H9 (cell line): ENCODE results near the gene CDK12. TPM values are rescaled to one million over a fixed set of nuclear protein-coding genes. Genes with fewer than 3 reads are reported as not detected.

ENCODE experiments used
- DNase-seq: peaks from one replicate; pipeline ENCODE4 v3.0.0-alpha.2; 2017
- H2AFZ ChIP-seq: one replicate; pipeline ENCODE4 v1.6.1; 2013; ENCODE audit warnings: mild to moderate bottlenecking, low read length, control low read depth, moderate library complexity
- H2AK5ac ChIP-seq: 2 replicates; pipeline ENCODE4 v1.6.1; 2013; ENCODE audit warnings: low read length, control low read depth, mixed read lengths; ENCODE audit not compliant: insufficient read length
- H2BK120ac ChIP-seq: one replicate; pipeline ENCODE4 v1.6.1; 2013; ENCODE audit warnings: low read depth, mild to moderate bottlenecking, low read length, control low read depth, inconsistent platforms; ENCODE audit not compliant: poor library complexity, severe bottlenecking
- H2BK12ac ChIP-seq: 2 replicates; pipeline ENCODE4 v1.6.1; 2013; ENCODE audit warnings: low read length, control low read depth, mixed read lengths, low read depth; ENCODE audit not compliant: insufficient read length
- H2BK15ac ChIP-seq: 2 replicates; pipeline ENCODE4 v1.6.1; 2013; ENCODE audit warnings: low read depth, low read length, control low read depth
- H2BK20ac ChIP-seq: one replicate; pipeline ENCODE4 v1.6.1; 2013; ENCODE audit warnings: low read depth, mild to moderate bottlenecking, low read length, control low read depth, inconsistent platforms; ENCODE audit not compliant: poor library complexity, severe bottlenecking
- H2BK5ac ChIP-seq: 2 replicates; pipeline ENCODE4 v1.6.1; 2013; ENCODE audit warnings: low read length, control low read depth, mixed read lengths; ENCODE audit not compliant: insufficient read length
- H3K14ac ChIP-seq: 2 replicates; pipeline ENCODE4 v1.6.1; 2013; ENCODE audit warnings: low read length, control low read depth; ENCODE audit not compliant: insufficient read depth
- H3K18ac ChIP-seq: 2 replicates; pipeline ENCODE4 v1.6.1; 2013; ENCODE audit warnings: low read depth, mild to moderate bottlenecking, mixed read lengths, low read length, control low read depth; ENCODE audit not compliant: insufficient read length
- H3K23ac ChIP-seq: 2 replicates; pipeline ENCODE4 v1.6.1; 2013; ENCODE audit warnings: low read length, control low read depth, mixed read lengths, low read depth; ENCODE audit not compliant: insufficient read length
- H3K23me2 ChIP-seq: 2 replicates; pipeline ENCODE4 v1.6.1; 2013; ENCODE audit warnings: low read depth, mild to moderate bottlenecking, mixed read lengths, low read length, control low read depth; ENCODE audit not compliant: insufficient read length, poor library complexity, severe bottlenecking
- H3K27ac ChIP-seq: 2 replicates; pipeline ENCODE4 v1.5.1; 2013; ENCODE audit warnings: low read length, control low read depth, mixed read lengths, low read depth; ENCODE audit not compliant: insufficient read length
- H3K27me3 ChIP-seq: 2 replicates; pipeline ENCODE4 v1.6.1; 2013; ENCODE audit warnings: low read length, control low read depth, inconsistent platforms; ENCODE audit not compliant: insufficient read depth
- H3K4ac ChIP-seq: 2 replicates; pipeline ENCODE4 v1.6.1; 2013; ENCODE audit warnings: low read depth, mild to moderate bottlenecking, control low read depth, inconsistent platforms, low read length, moderate library complexity
- H3K4me1 ChIP-seq: 2 replicates; pipeline ENCODE4 v1.6.1; 2013; ENCODE audit warnings: low read length, control low read depth, inconsistent platforms; ENCODE audit not compliant: insufficient read depth
- H3K4me2 ChIP-seq: 2 replicates; pipeline ENCODE4 v1.6.1; 2013; ENCODE audit warnings: low read length, control low read depth, mixed read lengths; ENCODE audit not compliant: insufficient read length, insufficient read depth
- H3K56ac ChIP-seq: 2 replicates; pipeline ENCODE4 v1.6.1; 2013; ENCODE audit warnings: low read depth, mild to moderate bottlenecking, mixed read lengths, low read length, control low read depth; ENCODE audit not compliant: insufficient read length
- H3K79me1 ChIP-seq: 2 replicates; pipeline ENCODE4 v1.6.1; 2013; ENCODE audit warnings: low read depth, mild to moderate bottlenecking, moderate library complexity, low read length, control low read depth, inconsistent platforms; ENCODE audit not compliant: insufficient read depth, poor library complexity, severe bottlenecking
- H3K79me2 ChIP-seq: 2 replicates; pipeline ENCODE4 v1.6.1; 2013; ENCODE audit warnings: low read length, control low read depth, inconsistent platforms; ENCODE audit not compliant: insufficient read depth
- H3K9ac ChIP-seq: 2 replicates; pipeline ENCODE4 v1.6.1; 2013; ENCODE audit warnings: low read length, control low read depth, mixed read lengths; ENCODE audit not compliant: insufficient read length; ENCODE audit errors: extremely low read depth
- H3K9me3 ChIP-seq: one replicate; pipeline ENCODE4 v1.6.1; 2013; ENCODE audit warnings: low read depth, low read length, inconsistent platforms; ENCODE audit not compliant: control insufficient read depth
- H3T11ph ChIP-seq: one replicate; pipeline ENCODE4 v1.6.1; 2013; ENCODE audit warnings: mild to moderate bottlenecking, low read length, control low read depth, inconsistent platforms
- H4K20me1 ChIP-seq: one replicate; pipeline ENCODE4 v1.6.1; 2013; ENCODE audit not compliant: control insufficient read depth, insufficient read length, insufficient read depth
- H4K5ac ChIP-seq: 2 replicates; pipeline ENCODE4 v1.6.1; 2013; ENCODE audit warnings: low read depth, mild to moderate bottlenecking, mixed read lengths, low read length, control low read depth; ENCODE audit not compliant: insufficient read length
- H4K8ac ChIP-seq: replicated peaks from 2 replicates; pipeline ENCODE4 v1.6.1; 2013; ENCODE audit warnings: low read length, control low read depth, mixed read lengths, low read depth; ENCODE audit not compliant: insufficient read length
- H4K91ac ChIP-seq: 2 replicates; pipeline ENCODE4 v1.6.1; 2013; ENCODE audit warnings: low read depth, mild to moderate bottlenecking, moderate library complexity, mixed read lengths, low read length, control low read depth; ENCODE audit not compliant: insufficient read length
- H3K27ac Mint-ChIP-seq, 3 experiments: 2 replicates in 2 of 3; 3 replicates in 1 of 3; pipeline ENCODE4 v1.8.0; 2020 to 2021; ENCODE audit warnings: mixed read lengths in 3 of 3, mild to moderate bottlenecking in 1 of 3, moderate library complexity in 1 of 3
- H3K27me3 Mint-ChIP-seq: 2 replicates; pipeline ENCODE4 v1.8.0; 2021; ENCODE audit warnings: low read depth, mild to moderate bottlenecking, moderate library complexity, mixed read lengths
- H3K36me3 Mint-ChIP-seq, 3 experiments: 2 replicates in 2 of 3; 3 replicates in 1 of 3; pipeline ENCODE4 v1.8.0; 2020 to 2021; ENCODE audit warnings: low read depth in 3 of 3, mixed read lengths in 3 of 3; ENCODE audit not compliant: insufficient read depth in 1 of 3
- H3K4me1 Mint-ChIP-seq, 2 experiments: 2 replicates each; pipeline ENCODE4 v1.8.0; 2020; ENCODE audit warnings: mixed read lengths in 2 of 2
- H3K4me3 Mint-ChIP-seq, 2 experiments: 2 replicates in 1 of 2; 3 replicates in 1 of 2; pipeline ENCODE4 v1.8.0; 2020 to 2021; ENCODE audit warnings: mild to moderate bottlenecking in 2 of 2, mixed read lengths in 2 of 2, moderate library complexity in 1 of 2
- H3K9me3 Mint-ChIP-seq, 2 experiments: 2 replicates in 1 of 2; 3 replicates in 1 of 2; pipeline ENCODE4 v1.8.0; 2020; ENCODE audit warnings: mild to moderate bottlenecking in 2 of 2, mixed read lengths in 2 of 2, moderate library complexity in 1 of 2
- CTCF ChIP-seq: fragments of 200-600 bp; sonication (generic); conservative IDR thresholded peaks from 3 replicates; pipeline ENCODE4 v1.8.0; 2021; ENCODE audit warnings: antibody characterized with exemption, mild to moderate bottlenecking
- WGBS: extraction: QIAGEN DNeasy Blood & Tissue Kit; methylation state at CpG from one replicate; pipeline ENCODE4 v1.1.7; 2013; ENCODE audit warnings: missing lambda C conversion rate, low lambda C conversion rate, mixed read lengths; ENCODE audit not compliant: insufficient read length; ENCODE audit errors: extremely low coverage; 5-methylcytosine and 5-hydroxymethylcytosine counted together
- total RNA-seq: library from RNA; stranded (reverse); gene quantifications from 2 replicates; pipeline ENCODE4 v1.2.1, GENCODE V29; 2021

CDK12 gene
- total RNA-seq, 1 experiment from 2014 or later: 87.6 TPM

- Histone ChIP-seq H2BK5ac (no peak overlapping the region), H3K27ac (no peak overlapping the region), H2AK5ac (no peak overlapping the region), H3K23me2 (no peaks in the 10 kb centered on the region), H3K23ac (no peak overlapping the region), H3K4me2 (no peak overlapping the region), H2BK120ac (no peak overlapping the region), H3K79me1 (no peaks in the 10 kb centered on the region), H3K79me2 (no peaks in the 10 kb centered on the region), H2BK15ac (no peak overlapping the region), H4K91ac (no peak overlapping the region), H3K56ac (no peak overlapping the region), H4K20me1 (no peaks in the 10 kb centered on the region), H4K5ac (no peak overlapping the region), H3T11ph (no peak overlapping the region), H3K18ac (no peak overlapping the region), H3K9ac (no peak overlapping the region), H4K8ac (no peak overlapping the region), H3K14ac (no peak overlapping the region), H3K4me1 (no peaks in the 10 kb centered on the region), H3K9me3 (no peaks in the 10 kb centered on the region), H3K4ac (no peak overlapping the region), H2AFZ (no peak overlapping the region), H3K27me3 (no peaks in the 10 kb centered on the region), H2BK20ac (no peak overlapping the region), H2BK12ac (no peak overlapping the region)
- no peaks in the 10 kb centered on the region for H3K4me1 Mint-ChIP-seq
- peaks cover 9% of the 10 kb centered on the region for H3K27me3 Mint-ChIP-seq
- H3K27ac Mint-ChIP-seq: no peak overlapping the region
- no peaks in the 10 kb centered on the region for H3K9me3 Mint-ChIP-seq
- no peak for TF ChIP-seq CTCF
- no peak for DNase-seq
- H3K36me3 Mint-ChIP-seq: peaks cover 0 to 6% (median 0%) of the 10 kb centered on the region in 3 experiments; a peak in 1 of 7 replicates
- H3K4me3 Mint-ChIP-seq: no peak overlapping the region
- no CpG with 5 or more reads among the region's 6 CpGs for WGBS
Observed at GRCh38 chr17:39541652-39542051, 80.4 kb downstream of the CDK12 start.
